Neural progenitor cell (in vitro differentiated cells): ENCODE results near the gene FBRSL1. TPM values are rescaled to one million over a fixed set of nuclear protein-coding genes. Genes with fewer than 3 reads are reported as not detected.
"Not testable (repeated sequence)": the region's sequence is repeated elsewhere in the genome, so short reads cannot be mapped to it uniquely, and the experiment has no call there.

Experiments
- DNase-seq: peaks from one replicate; pipeline ENCODE4 v3.0.0-alpha.2; 2016; ENCODE audit warnings: low spot score
- H2AFZ ChIP-seq: fragments of 200-600 bp; sonication (generic); replicated peaks from 2 replicates; pipeline ENCODE4 v1.6.1; 2016; ENCODE audit warnings: antibody characterized with exemption
- H3F3A ChIP-seq: fragments of 200-600 bp; sonication (generic); 2 replicates; pipeline ENCODE4 v1.6.1; 2016; ENCODE audit warnings: antibody characterized with exemption, low read depth
- H3K27ac ChIP-seq: fragments of 200-600 bp; sonication (generic); 2 replicates; pipeline ENCODE4 v1.5.1; 2016; ENCODE audit warnings: mild to moderate bottlenecking
- H3K27me3 ChIP-seq: fragments of 200-600 bp; sonication (generic); 2 replicates; pipeline ENCODE4 v1.6.1; 2016; ENCODE audit warnings: mild to moderate bottlenecking, moderate library complexity
- H3K36me3 ChIP-seq: fragments of 200-600 bp; sonication (generic); 2 replicates; pipeline ENCODE4 v1.5.1; 2016
- H3K4me1 ChIP-seq: fragments of 200-600 bp; sonication (generic); 2 replicates; pipeline ENCODE4 v1.6.1; 2016; ENCODE audit warnings: mixed run types
- H3K4me2 ChIP-seq: fragments of 200-600 bp; sonication (generic); 2 replicates; pipeline ENCODE4 v1.6.1; 2016
- H3K4me3 ChIP-seq: fragments of 200-600 bp; sonication (generic); 2 replicates; pipeline ENCODE4 v1.5.1; 2016
- H3K79me2 ChIP-seq: fragments of 200-600 bp; sonication (generic); 2 replicates; pipeline ENCODE4 v1.6.1; 2016; ENCODE audit warnings: low read depth
- H3K9ac ChIP-seq: fragments of 200-600 bp; sonication (generic); 2 replicates; pipeline ENCODE4 v1.6.1; 2016
- H3K9me3 ChIP-seq: fragments of 200-600 bp; sonication (generic); 2 replicates; pipeline ENCODE4 v1.5.1; 2016; ENCODE audit warnings: low read depth
- H4K20me1 ChIP-seq: fragments of 200-600 bp; sonication (generic); 2 replicates; pipeline ENCODE4 v1.6.1; 2016; ENCODE audit warnings: low read depth
- H3K27ac Mint-ChIP-seq: 3 replicates; pipeline ENCODE4 v1.8.0; 2021; ENCODE audit warnings: mixed read lengths
- H3K27me3 Mint-ChIP-seq: 2 replicates; pipeline ENCODE4 v1.8.0; 2022; ENCODE audit warnings: low read depth, mild to moderate bottlenecking, inconsistent platforms, moderate library complexity, mixed read lengths; ENCODE audit not compliant: insufficient read depth
- H3K36me3 Mint-ChIP-seq: 3 replicates; pipeline ENCODE4 v1.8.0; 2021; ENCODE audit warnings: mixed read lengths
- H3K4me1 Mint-ChIP-seq: 3 replicates; pipeline ENCODE4 v1.8.0; 2021; ENCODE audit warnings: mixed read lengths
- H3K4me3 Mint-ChIP-seq: 3 replicates; pipeline ENCODE4 v1.8.0; 2021; ENCODE audit warnings: mild to moderate bottlenecking, moderate library complexity, mixed read lengths
- H3K9me3 Mint-ChIP-seq: 3 replicates; pipeline ENCODE4 v1.8.0; 2020; ENCODE audit warnings: mixed read lengths
- EZH2 ChIP-seq: fragments of 200-600 bp; sonication (generic); IDR thresholded peaks from 2 replicates; pipeline ENCODE4 v1.6.1; 2017; ENCODE audit warnings: antibody characterized with exemption, mild to moderate bottlenecking, moderate library complexity
- EZH2phosphoT487 ChIP-seq: fragments of 200-600 bp; sonication (generic); IDR thresholded peaks from 2 replicates; pipeline ENCODE4 v1.6.1; 2017; ENCODE audit warnings: antibody characterized with exemption
- total RNA-seq: library from RNA; depleted of rRNA; stranded (reverse); fragments of >200 nt; gene quantifications from 2 replicates; pipeline ENCODE4 v1.2.3, GENCODE V29; 2015; ENCODE audit warnings: low replicate concordance
- TF ChIP-seq, protein P1 (sequence below): fragments of 200-600 bp; sonication (generic); IDR thresholded peaks from 2 replicates; pipeline ENCODE4 v1.5.1; 2017; ENCODE audit warnings: antibody characterized with exemption, mild to moderate bottlenecking

The FBRSL1 gene
- 7.4 and 30.6 TPM in 2 replicates for total RNA-seq

DNA sequence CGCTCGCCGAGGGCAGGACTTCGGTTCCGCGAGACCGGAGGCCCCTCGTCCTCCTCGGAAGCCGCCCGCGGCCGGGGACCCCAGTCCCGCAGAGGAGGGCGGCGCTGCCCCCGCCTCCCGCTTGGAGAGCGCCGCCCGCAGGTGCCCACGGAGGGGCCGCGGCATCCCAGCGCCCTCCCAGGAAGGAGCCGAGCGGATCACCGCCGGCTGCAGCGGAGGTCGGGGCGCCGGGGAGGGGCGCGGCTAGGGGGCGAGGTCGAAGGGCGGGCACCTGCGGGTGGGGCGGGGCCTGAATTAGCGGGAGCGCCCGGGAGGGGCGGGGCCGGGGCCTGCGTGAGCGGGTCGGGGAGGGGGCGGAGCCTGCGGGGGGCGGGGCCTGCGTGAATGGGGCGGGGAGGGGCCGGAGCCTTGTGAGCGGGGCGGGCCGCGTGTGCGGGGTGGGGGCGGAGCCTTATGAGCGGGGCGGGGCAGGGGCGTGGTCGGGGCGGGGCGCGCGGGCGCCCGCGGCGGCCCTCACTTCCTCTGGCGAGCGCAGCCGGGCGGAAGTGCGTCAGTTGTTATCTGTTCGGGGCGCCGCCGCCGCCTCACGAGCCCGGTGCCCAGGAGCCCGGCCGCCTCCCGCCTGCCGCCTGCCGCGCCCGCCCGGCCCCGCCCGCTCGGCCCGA lies at the start of gene FBRSL1:
Gene FBRSL1, plus strand, starts transcription at position 550 of the 665 bp plus-strand sequence.
- Histone ChIP-seq H3K27me3 (peaks cover 58% of the 10 kb centered on the region), H3K27ac (no peak within 1 kb of the TSS), H3K9ac (peak within 1 kb of the TSS; percentile 21), H3F3A (peaks cover 7% of the 10 kb centered on the region), H3K36me3 (no peaks in the 10 kb centered on the region), H3K9me3 (no peaks in the 10 kb centered on the region), H3K4me1 (peaks cover 17% of the 10 kb centered on the region), H3K4me3 (peak within 1 kb of the TSS; percentile 84), H4K20me1 (peaks cover 41% of the 10 kb centered on the region), H3K79me2 (peaks cover 38% of the 10 kb centered on the region), H3K4me2 (peak within 1 kb of the TSS; percentile 99), H2AFZ (peak within 1 kb of the TSS; percentile 89)
- peak within 1 kb of the TSS; percentile 91 for H3K4me3 Mint-ChIP-seq
- H3K27ac Mint-ChIP-seq, result peak within 1 kb of the TSS; percentile 57
- no peaks in the 10 kb centered on the region for H3K9me3 Mint-ChIP-seq
- DNase-seq, result peak; percentile 97
- H3K4me1 Mint-ChIP-seq, result peaks cover 25% of the 10 kb centered on the region
- peaks cover 31% of the 10 kb centered on the region for H3K27me3 Mint-ChIP-seq
- TF ChIP-seq, protein P1, sequence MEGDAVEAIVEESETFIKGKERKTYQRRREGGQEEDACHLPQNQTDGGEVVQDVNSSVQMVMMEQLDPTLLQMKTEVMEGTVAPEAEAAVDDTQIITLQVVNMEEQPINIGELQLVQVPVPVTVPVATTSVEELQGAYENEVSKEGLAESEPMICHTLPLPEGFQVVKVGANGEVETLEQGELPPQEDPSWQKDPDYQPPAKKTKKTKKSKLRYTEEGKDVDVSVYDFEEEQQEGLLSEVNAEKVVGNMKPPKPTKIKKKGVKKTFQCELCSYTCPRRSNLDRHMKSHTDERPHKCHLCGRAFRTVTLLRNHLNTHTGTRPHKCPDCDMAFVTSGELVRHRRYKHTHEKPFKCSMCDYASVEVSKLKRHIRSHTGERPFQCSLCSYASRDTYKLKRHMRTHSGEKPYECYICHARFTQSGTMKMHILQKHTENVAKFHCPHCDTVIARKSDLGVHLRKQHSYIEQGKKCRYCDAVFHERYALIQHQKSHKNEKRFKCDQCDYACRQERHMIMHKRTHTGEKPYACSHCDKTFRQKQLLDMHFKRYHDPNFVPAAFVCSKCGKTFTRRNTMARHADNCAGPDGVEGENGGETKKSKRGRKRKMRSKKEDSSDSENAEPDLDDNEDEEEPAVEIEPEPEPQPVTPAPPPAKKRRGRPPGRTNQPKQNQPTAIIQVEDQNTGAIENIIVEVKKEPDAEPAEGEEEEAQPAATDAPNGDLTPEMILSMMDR, result peak; percentile 17
- TF ChIP-seq EZH2 (peak; percentile 60), EZH2phosphoT487 (peak; percentile 48)
- H3K36me3 Mint-ChIP-seq, result no peaks in the 10 kb centered on the region

DNA sequence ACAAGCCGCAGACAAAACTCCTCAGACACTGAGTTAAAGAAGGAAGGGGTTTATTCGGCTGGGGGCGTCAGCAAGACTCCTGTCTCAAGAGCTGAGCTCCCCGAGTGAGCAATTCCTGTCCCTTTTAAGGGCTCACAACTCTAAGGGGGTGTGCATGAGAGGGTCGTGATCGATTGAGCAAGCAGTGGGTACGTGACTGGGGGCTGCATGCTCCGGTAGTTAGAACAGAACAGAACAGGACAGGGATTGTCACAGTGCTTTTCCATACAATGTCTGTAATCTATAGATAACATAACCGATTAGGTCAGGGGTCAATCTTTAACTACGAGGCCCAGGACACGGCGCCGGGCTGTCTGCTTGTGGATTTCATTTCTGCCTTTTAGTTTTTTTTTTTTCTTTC lies 49.5 kb upstream of the FBRSL1 start:
- not testable (repeated sequence) for H2AFZ ChIP-seq, H3K79me2 ChIP-seq, H3K4me2 ChIP-seq, H3K9me3 ChIP-seq, H3K27ac Mint-ChIP-seq, H3K9ac ChIP-seq, H3K36me3 ChIP-seq, DNase-seq, H3K4me3 Mint-ChIP-seq, H3K4me1 ChIP-seq, H4K20me1 ChIP-seq, H3K4me3 ChIP-seq, H3K36me3 Mint-ChIP-seq, H3K27ac ChIP-seq, H3F3A ChIP-seq
- H3K27me3 ChIP-seq, result peaks cover 46% of the 10 kb centered on the region
- H3K4me1 Mint-ChIP-seq, result peaks cover 28% of the 10 kb centered on the region
- H3K27me3 Mint-ChIP-seq, result peaks cover 20% of the 10 kb centered on the region
- H3K9me3 Mint-ChIP-seq, result peaks cover 19% of the 10 kb centered on the region

DNA sequence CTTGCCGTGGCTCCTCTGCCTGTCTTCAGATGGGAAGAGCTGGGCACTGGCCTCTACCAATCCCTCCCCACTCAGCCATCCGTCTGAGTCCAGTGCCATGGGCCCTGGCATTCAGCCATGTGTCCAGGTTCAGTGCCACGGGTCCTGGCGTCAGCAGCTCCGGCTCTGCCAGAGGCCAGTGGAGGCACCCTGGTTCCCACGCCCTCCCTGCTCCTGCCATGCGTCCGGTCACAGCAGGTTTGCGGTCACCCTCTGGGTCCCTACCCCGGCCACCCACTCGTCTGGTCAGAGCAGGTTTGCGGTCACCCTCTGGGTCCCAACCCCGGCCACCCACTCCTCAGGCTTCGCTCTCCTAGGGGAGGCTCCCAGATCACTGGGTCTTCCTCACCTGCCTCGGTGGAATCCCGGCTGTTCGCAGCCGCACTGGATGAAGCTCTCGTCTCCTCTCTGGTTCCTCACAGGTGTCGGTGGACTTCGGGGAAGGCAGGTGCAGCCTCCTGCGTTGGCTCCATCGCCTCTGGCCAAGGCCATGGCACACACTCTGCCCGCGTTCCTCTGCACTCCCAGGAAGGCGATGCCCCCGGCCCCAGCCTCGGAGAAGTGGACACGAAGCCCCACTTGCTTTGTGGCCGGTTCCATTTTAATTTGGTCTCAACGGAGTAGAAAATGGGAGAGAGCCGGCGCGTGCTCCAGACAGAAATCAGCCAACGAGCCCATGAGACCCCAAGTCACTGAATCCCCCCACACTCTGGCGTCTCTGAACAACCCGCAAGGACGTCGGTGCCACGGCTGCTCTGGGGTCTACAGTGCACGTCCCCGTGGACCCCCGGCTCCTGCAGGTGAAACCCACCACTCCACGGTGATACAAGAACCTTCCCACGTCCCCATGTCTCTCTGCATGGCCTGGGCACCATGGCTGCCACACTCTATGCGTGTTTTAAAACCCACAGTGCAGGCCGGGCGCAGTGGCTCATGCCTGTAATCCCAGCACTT lies 47.8 kb upstream of the FBRSL1 start:
- Histone ChIP-seq H3K4me2 (no peak overlapping the region), H3F3A (peaks cover 16% of the 10 kb centered on the region), H3K27ac (no peak overlapping the region), H4K20me1 (no peaks in the 10 kb centered on the region), H3K9me3 (no peaks in the 10 kb centered on the region), H3K9ac (no peak overlapping the region), H3K4me3 (no peak overlapping the region), H2AFZ (no peak overlapping the region), H3K36me3 (no peaks in the 10 kb centered on the region), H3K27me3 (peaks cover 29% of the 10 kb centered on the region), H3K79me2 (no peaks in the 10 kb centered on the region), H3K4me1 (peaks cover 10% of the 10 kb centered on the region)
- no peak overlapping the region for H3K27ac Mint-ChIP-seq
- H3K36me3 Mint-ChIP-seq, result no peaks in the 10 kb centered on the region
- peak overlapping the region; percentile 46 for H3K4me3 Mint-ChIP-seq
- H3K9me3 Mint-ChIP-seq, result peaks cover 11% of the 10 kb centered on the region
- no peak for DNase-seq
- peaks cover 37% of the 10 kb centered on the region for H3K4me1 Mint-ChIP-seq
- TF ChIP-seq, protein P1, result no peak
- TF ChIP-seq EZH2phosphoT487 (no peak), EZH2 (no peak)
- peaks cover 28% of the 10 kb centered on the region for H3K27me3 Mint-ChIP-seq
